NCI-H2029 treated with DMSO at 0.1 percent for 48 hours (cell line): ENCODE data around the gene MC1R.
"Not testable (repeated sequence)": the region's sequence is repeated elsewhere in the genome, so short reads cannot be mapped to it uniquely, and the experiment has no call there.

Source experiments
- DNase-seq: peaks from one replicate; lab custom pipeline; 2025; lab: John Stamatoyannopoulos, UW

MC1R gene

GRCh38 chr16:89935620-89936019 lies 17.0 kb downstream of the MC1R start:
- DNase-seq, result not testable (repeated sequence)

GRCh38 chr16:89936034-89936433 lies 17.4 kb downstream of the MC1R start:
- no peak for DNase-seq

- DNase-seq, result no peak
Measured at GRCh38 chr16:89936508-89936907, 17.8 kb downstream of the MC1R start.

GRCh38 chr16:89936981-89937380 lies 18.3 kb downstream of the MC1R start:
- no peak for DNase-seq

GRCh38 chr16:89938175-89938885 lies 19.7 kb downstream of the MC1R start:
- no peak for DNase-seq

GRCh38 chr16:89944773-89945172 lies 26.1 kb downstream of the MC1R start:
- DNase-seq, result no peak

GRCh38 chr16:89945654-89946053 lies 27.0 kb downstream of the MC1R start:
- no peak for DNase-seq

- no peak for DNase-seq
Measured at GRCh38 chr16:89946515-89946914, 27.9 kb downstream of the MC1R start.

- no peak for DNase-seq
Measured at GRCh38 chr16:89949121-89949742, 30.6 kb downstream of the MC1R start.

GRCh38 chr16:89949756-89950155 lies 31.1 kb downstream of the MC1R start:
- DNase-seq, result no peak

GRCh38 chr16:89951509-89951908 lies 32.8 kb downstream of the MC1R start:
- DNase-seq, result no peak

GRCh38 chr16:89952049-89952448 lies 33.4 kb downstream of the MC1R start:
- no peak for DNase-seq

GRCh38 chr16:89952551-89952950 lies 33.9 kb downstream of the MC1R start:
- DNase-seq, result no peak

GRCh38 chr16:89953671-89954406 lies 35.2 kb downstream of the MC1R start:
- no peak for DNase-seq

GRCh38 chr16:89954462-89954861 lies 35.8 kb downstream of the MC1R start:
- no peak for DNase-seq

- no peak for DNase-seq
Measured at GRCh38 chr16:89955001-89955685, 36.5 kb downstream of the MC1R start.

- no peak for DNase-seq
Measured at GRCh38 chr16:89956505-89957215, 38.0 kb downstream of the MC1R start.

- DNase-seq, result no peak
Measured at GRCh38 chr16:89957216-89957785, 38.6 kb downstream of the MC1R start.

- no peak for DNase-seq
Measured at GRCh38 chr16:89958068-89958467, 39.4 kb downstream of the MC1R start.

GRCh38 chr16:89958596-89958995 lies 39.9 kb downstream of the MC1R start:
- no peak for DNase-seq

- no peak for DNase-seq
Measured at GRCh38 chr16:89960966-89961365, 42.3 kb downstream of the MC1R start.

GRCh38 chr16:89961920-89962319 lies 43.3 kb downstream of the MC1R start:
- no peak for DNase-seq
